Measurements from ENCODE around the gene WDR59.

GRCh38 chr16:74887084-74887483, 97.8 kb downstream of the WDR59 start:
- TF ChIP-seq CTCF (conservative IDR thresholded peaks at IDR 0.05; ENCODE audit: low read depth in 2 of 2), result no peak
- TF ChIP-seq EZH2 (IDR thresholded peaks at IDR 0.05; ENCODE audit: low read depth, unreplicated experiment), result no peak
- TF ChIP-seq ZNF114 (CRISPR knock-in tag; IDR thresholded peaks at IDR 0.05), result no peak
- no peak for TF ChIP-seq CREB1 (CRISPR knock-in tag; IDR thresholded peaks at IDR 0.05; ENCODE audit: low read depth)
- no peak for TF ChIP-seq REST (IDR thresholded peaks at IDR 0.05; ENCODE audit: unreplicated experiment)
- TF ChIP-seq POLR2AphosphoS5 (IDR thresholded peaks at IDR 0.05; ENCODE audit: low read depth), result no peak
- TF ChIP-seq JUNB (IDR thresholded peaks at IDR 0.05; ENCODE audit: unreplicated experiment), result no peak
- no peak for TF ChIP-seq EZH2phosphoT487 (IDR thresholded peaks at IDR 0.05; ENCODE audit: unreplicated experiment)
- no peak for TF ChIP-seq ETS1 (IDR thresholded peaks at IDR 0.05)
